Measurements from ENCODE around the gene PHF21B. TPM values are rescaled to one million over a fixed set of nuclear protein-coding genes. Genes with fewer than 3 reads are reported as not detected.

PHF21B gene
- total RNA-seq, 1 donor from 2014 or later: not detected

GRCh38 chr22:44894321-44894720 lies 115.5 kb downstream of the PHF21B start:
- no peak for DNase-seq (ENCODE audit: low read depth)

GRCh38 chr22:44893731-44894080 lies 116.1 kb downstream of the PHF21B start:
- DNase-seq (ENCODE audit: low read depth): no peak

- no peak for DNase-seq (ENCODE audit: low read depth)
Measured at GRCh38 chr22:44892803-44893730, 116.7 kb downstream of the PHF21B start.

GRCh38 chr22:44892243-44892642 lies 117.6 kb downstream of the PHF21B start:
- DNase-seq (ENCODE audit: low read depth): no peak

GRCh38 chr22:44891791-44892190 lies 118.0 kb downstream of the PHF21B start:
- DNase-seq (ENCODE audit: low read depth): no peak

GRCh38 chr22:44891293-44891747 lies 118.5 kb downstream of the PHF21B start:
- DNase-seq (ENCODE audit: low read depth): no peak

GRCh38 chr22:44890416-44891292 lies 119.2 kb downstream of the PHF21B start:
- DNase-seq (ENCODE audit: low read depth): no peak

- no peak for DNase-seq (ENCODE audit: low read depth)
Measured at GRCh38 chr22:44889255-44889878, 120.4 kb downstream of the PHF21B start.

GRCh38 chr22:44888491-44889254 lies 121.1 kb downstream of the PHF21B start:
- no peak for DNase-seq (ENCODE audit: low read depth)

- DNase-seq (ENCODE audit: low read depth): no peak
Measured at GRCh38 chr22:44887941-44888366, 121.9 kb downstream of the PHF21B start.

GRCh38 chr22:44885806-44886360 lies 123.9 kb downstream of the PHF21B start:
- no peak for DNase-seq (ENCODE audit: low read depth)

- no peak for DNase-seq (ENCODE audit: low read depth)
Measured at GRCh38 chr22:44884968-44885805, 124.6 kb downstream of the PHF21B start.

- no peak for DNase-seq (ENCODE audit: low read depth)
Measured at GRCh38 chr22:44884562-44884961, 125.2 kb downstream of the PHF21B start.

- DNase-seq (ENCODE audit: low read depth): no peak
Measured at GRCh38 chr22:44883011-44883421, 126.8 kb downstream of the PHF21B start.

- no peak for DNase-seq (ENCODE audit: low read depth)
Measured at GRCh38 chr22:44882226-44882905, 127.4 kb downstream of the PHF21B start.

- no peak for DNase-seq (ENCODE audit: low read depth)
Measured at GRCh38 chr22:44881624-44882023, 128.2 kb downstream of the PHF21B start.

- DNase-seq (ENCODE audit: low read depth): no peak
Measured at GRCh38 chr22:44880610-44881290, 129.1 kb downstream of the PHF21B start.

GRCh38 chr22:44879301-44879680 lies 130.5 kb downstream of the PHF21B start:
- no peak for DNase-seq (ENCODE audit: low read depth)
